Gastrocnemius medialis (tissue), 4 donors: ENCODE results near the gene UTF1. TPM values are rescaled to one million over a fixed set of nuclear protein-coding genes. Genes with fewer than 3 reads are reported as not detected.

Experiments
- ATAC-seq, 2 donors: fragments of 150-250 bp; one replicate each; pipeline ENCODE4 v1.9.1; 2016
- DNase-seq, 2 donors: peaks; one replicate each; pipeline ENCODE4 v3.0.0-alpha.2; 2019
- H3K27ac ChIP-seq, 4 donors: fragments of 200-600 bp; sonication (generic); 1 replicate in 1 of 4; 2 replicates in 3 of 4; pipeline ENCODE4 v1.5.1; 2016 to 2018; ENCODE audit warnings: mild to moderate bottlenecking in 2 of 4, moderate library complexity in 1 of 4
- H3K27me3 ChIP-seq, 3 donors: fragments of 200-600 bp; sonication (generic) in 2 of 3; 1 replicate in 1 of 3; 2 replicates in 2 of 3; pipeline versions ENCODE4 v1.5.1 to v1.6.0; 2016 to 2019; ENCODE audit warnings: mild to moderate bottlenecking in 1 of 3, moderate library complexity in 1 of 3
- H3K36me3 ChIP-seq, 2 donors: fragments of 200-600 bp; sonication (generic) in 1 of 2; one replicate each; pipeline ENCODE4 v1.5.1; 2017 to 2018
- H3K4me1 ChIP-seq, 2 donors: fragments of 200-600 bp; sonication (generic) in 1 of 2; one replicate each; pipeline ENCODE4 v1.5.1; 2016 to 2017; ENCODE audit warnings: mild to moderate bottlenecking in 2 of 2
- H3K4me3 ChIP-seq, 4 donors: fragments of 200-600 bp; sonication (generic) in 3 of 4; 1 replicate in 1 of 4; 2 replicates in 3 of 4; pipeline ENCODE4 v1.5.1; 2016 to 2019; ENCODE audit warnings: mild to moderate bottlenecking in 2 of 4
- H3K9me3 ChIP-seq, 3 donors: fragments of 200-600 bp; sonication (generic) in 2 of 3; 1 replicate in 1 of 3; 2 replicates in 2 of 3; pipeline ENCODE4 v1.5.1; 2016 to 2019
- POLR2A ChIP-seq, 2 donors: fragments of 450-650 bp; IDR thresholded peaks; one replicate each; pipeline ENCODE4 v1.6.1; 2017; ENCODE audit warnings: antibody characterized with exemption in 2 of 2, mild to moderate bottlenecking in 2 of 2, moderate library complexity in 2 of 2
- in situ Hi-C, 4 donors: fragments of 200-750 bp; cut with MboI; loops; one replicate each; pipeline versions ENCODE4 v1.15.0 to v1.8.0; 2017; ENCODE audit warnings: low sequenced_read_pairs in 4 of 4
- intact Hi-C: fragments of 100-400 bp; cut with DNase I; formaldehyde crosslinking; loops from one replicate; pipeline ENCODE4 v1.15.1; 2023; ENCODE audit warnings: low total_unique reads
- total RNA-seq, 4 donors: library from RNA; depleted of rRNA; stranded (reverse); fragments of >200 nt; gene quantifications; one replicate each; pipeline versions ENCODE4 v1.1.0 to v1.2.3, GENCODE V29; 2016
- TF ChIP-seq, protein P1 (sequence below), 5 experiments: fragments of 450-650 bp in 3 of 5; fragments of 200-600 bp in 2 of 5; sonication (generic) in 2 of 5; IDR thresholded peaks in 4 of 5; conservative IDR thresholded peaks in 1 of 5; 1 replicate in 4 of 5; 2 replicates in 1 of 5; pipeline ENCODE4 v1.5.1; 2016 to 2019; ENCODE audit warnings: antibody characterized with exemption in 5 of 5, mild to moderate bottlenecking in 3 of 5, moderate library complexity in 3 of 5

The UTF1 gene
- total RNA-seq, 4 donors from 2014 or later = not detected

DNA sequence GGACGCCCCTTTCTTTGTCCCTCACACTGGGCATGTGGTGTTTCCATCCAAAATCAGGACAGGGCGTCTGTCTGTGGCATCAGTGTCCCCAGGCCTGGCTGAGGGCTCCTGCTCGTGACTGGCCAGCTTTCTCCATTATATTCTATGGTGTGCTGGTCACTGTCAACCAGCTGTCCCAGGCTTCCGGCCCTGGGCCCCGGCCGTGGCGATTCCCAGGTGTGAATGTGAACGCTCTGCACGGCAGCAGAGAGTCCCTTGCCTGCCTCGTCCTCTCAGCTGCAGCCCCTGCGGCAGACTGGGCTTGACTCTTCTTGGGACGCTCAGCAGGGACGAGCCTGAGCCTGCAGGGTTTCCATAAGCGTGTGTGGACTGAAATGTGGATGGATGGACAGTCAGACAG, 5.9 kb upstream of the UTF1 start:
- peaks cover 33 to 64% (median 39%) of the 10 kb centered on the region in 3 donors for H3K27me3 ChIP-seq

DNA sequence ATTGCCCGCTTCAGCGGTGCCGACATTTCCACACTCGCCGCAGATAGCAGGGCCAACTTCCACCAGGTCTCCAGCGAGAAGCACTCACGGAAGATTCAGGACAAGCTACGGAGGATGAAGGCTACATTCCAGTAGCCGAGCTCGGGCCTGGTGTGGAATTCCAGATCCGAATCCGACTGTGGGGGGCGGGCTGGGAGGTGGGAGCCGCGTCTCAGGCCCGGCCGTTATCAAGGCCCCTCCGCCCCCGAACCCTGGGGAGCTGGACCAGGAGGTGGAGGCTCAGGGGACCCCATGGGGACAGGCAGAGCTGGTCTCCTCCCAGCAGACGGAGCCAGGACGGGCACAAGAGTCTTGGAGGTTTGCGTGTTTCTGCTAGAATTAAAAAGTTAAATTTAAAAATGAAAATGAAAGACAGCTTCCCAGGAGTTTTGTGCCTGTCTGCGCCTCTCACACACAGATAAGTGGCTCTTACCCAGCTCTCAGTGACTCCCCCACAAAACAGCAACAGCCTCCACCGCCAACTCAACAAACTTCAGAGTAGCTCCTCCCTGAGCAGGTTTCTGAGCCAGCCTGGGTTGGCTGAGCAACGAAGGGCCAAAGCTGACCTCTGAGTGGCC, 5.2 kb upstream of the UTF1 start:
- H3K4me3 ChIP-seq = no peak overlapping the region
- TF ChIP-seq, protein P1, sequence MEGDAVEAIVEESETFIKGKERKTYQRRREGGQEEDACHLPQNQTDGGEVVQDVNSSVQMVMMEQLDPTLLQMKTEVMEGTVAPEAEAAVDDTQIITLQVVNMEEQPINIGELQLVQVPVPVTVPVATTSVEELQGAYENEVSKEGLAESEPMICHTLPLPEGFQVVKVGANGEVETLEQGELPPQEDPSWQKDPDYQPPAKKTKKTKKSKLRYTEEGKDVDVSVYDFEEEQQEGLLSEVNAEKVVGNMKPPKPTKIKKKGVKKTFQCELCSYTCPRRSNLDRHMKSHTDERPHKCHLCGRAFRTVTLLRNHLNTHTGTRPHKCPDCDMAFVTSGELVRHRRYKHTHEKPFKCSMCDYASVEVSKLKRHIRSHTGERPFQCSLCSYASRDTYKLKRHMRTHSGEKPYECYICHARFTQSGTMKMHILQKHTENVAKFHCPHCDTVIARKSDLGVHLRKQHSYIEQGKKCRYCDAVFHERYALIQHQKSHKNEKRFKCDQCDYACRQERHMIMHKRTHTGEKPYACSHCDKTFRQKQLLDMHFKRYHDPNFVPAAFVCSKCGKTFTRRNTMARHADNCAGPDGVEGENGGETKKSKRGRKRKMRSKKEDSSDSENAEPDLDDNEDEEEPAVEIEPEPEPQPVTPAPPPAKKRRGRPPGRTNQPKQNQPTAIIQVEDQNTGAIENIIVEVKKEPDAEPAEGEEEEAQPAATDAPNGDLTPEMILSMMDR (IDR thresholded peaks at IDR 0.05 in 4 of 5, conservative IDR thresholded peaks at IDR 0.05 in 1 of 5) = no peak
- TF ChIP-seq POLR2A (IDR thresholded peaks at IDR 0.05) = no peak

More for the DNA sequence above, 5.9 kb upstream of the UTF1 start:
- H3K4me1 ChIP-seq = no peaks in the 10 kb centered on the region
- intact Hi-C loops (no loop called here), in situ Hi-C loops (no loop called here)
- no peaks in the 10 kb centered on the region for H3K36me3 ChIP-seq
- ATAC-seq = no peak
- no peak overlapping the region for H3K27ac ChIP-seq
- H3K4me3 ChIP-seq = no peak overlapping the region
- no peak for DNase-seq
- H3K9me3 ChIP-seq = no peaks in the 10 kb centered on the region
- TF ChIP-seq, protein P1 (IDR thresholded peaks at IDR 0.05 in 4 of 5, conservative IDR thresholded peaks at IDR 0.05 in 1 of 5) = no peak
- no peak for TF ChIP-seq POLR2A (IDR thresholded peaks at IDR 0.05)

DNA sequence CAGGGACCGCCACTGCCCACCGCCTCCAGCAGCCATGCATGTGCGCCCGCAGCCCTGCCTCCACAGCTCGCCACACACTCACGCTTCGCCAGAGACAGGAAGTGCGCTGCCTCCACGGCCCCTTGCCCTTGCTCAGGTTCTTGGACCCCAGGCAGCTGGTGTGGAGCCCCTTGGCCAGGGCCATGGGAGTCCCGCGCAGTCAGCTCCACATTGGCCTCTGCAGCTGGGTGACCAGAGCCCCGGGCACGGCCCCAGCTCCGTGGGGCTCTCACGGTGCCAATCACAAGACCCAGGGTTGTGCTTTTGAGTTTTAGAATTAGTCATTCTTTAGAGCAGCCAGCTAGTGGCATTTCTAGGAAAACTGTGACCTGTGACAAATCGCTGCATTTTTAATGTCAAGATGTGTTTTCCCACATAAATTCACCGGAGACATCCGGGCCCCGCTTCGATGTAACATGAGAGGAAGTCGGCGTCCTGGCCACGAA, 4.3 kb upstream of the UTF1 start:
- ATAC-seq (no peak), DNase-seq (no peak)
- Histone ChIP-seq H3K36me3 (no peaks in the 10 kb centered on the region), H3K27ac (no peak overlapping the region), H3K9me3 (no peaks in the 10 kb centered on the region), H3K4me1 (no peaks in the 10 kb centered on the region), H3K27me3 (peaks cover 38 to 70% (median 48%) of the 10 kb centered on the region in 3 donors), H3K4me3 (no peak overlapping the region)
- intact Hi-C loops (no loop called here), in situ Hi-C loops (no loop called here)
- TF ChIP-seq POLR2A (IDR thresholded peaks at IDR 0.05) = no peak
- TF ChIP-seq, protein P1 (IDR thresholded peaks at IDR 0.05 in 4 of 5, conservative IDR thresholded peaks at IDR 0.05 in 1 of 5) = no peak

More for the DNA sequence above, 5.2 kb upstream of the UTF1 start:
- in situ Hi-C loops (no loop called here), intact Hi-C loops (no loop called here)
- Histone ChIP-seq H3K36me3 (no peaks in the 10 kb centered on the region), H3K27ac (no peak overlapping the region), H3K9me3 (no peaks in the 10 kb centered on the region), H3K27me3 (peaks cover 38 to 68% (median 47%) of the 10 kb centered on the region in 3 donors), H3K4me1 (no peaks in the 10 kb centered on the region)
- no peak for ATAC-seq
- DNase-seq = no peak

DNA sequence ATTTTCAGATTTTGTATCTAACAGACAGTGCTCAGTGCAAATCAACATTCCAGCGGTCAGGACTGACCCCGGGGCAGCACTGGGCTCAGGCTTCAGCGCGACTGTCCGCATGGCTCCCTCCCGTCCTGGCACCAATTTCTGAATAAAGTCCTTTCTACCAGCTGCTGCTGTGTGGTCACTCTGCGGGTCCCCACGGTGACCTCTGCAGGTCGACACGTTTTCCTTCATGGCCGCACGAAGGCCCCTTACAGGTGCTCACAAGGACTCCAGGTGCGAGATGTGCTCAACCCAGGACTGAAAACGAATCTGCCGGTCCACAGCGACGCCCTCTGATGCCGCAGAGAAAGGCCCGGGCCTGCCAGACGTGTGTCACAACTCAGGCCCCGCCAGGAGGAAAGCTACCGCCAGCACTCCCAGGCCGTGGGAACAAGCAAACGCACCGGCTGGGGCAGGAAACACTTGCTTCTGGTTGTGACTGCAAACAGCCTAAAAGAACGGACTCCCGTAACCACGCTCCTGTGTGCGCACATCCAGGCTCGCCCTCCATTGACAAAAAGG, 3.7 kb upstream of the UTF1 start:
- no peaks in the 10 kb centered on the region for H3K36me3 ChIP-seq
- peaks cover 41 to 66% (median 51%) of the 10 kb centered on the region in 3 donors for H3K27me3 ChIP-seq
- H3K4me1 ChIP-seq = no peaks in the 10 kb centered on the region
- no peak overlapping the region for H3K27ac ChIP-seq
- no peaks in the 10 kb centered on the region for H3K9me3 ChIP-seq
- no peak for ATAC-seq
- no peak for TF ChIP-seq POLR2A (IDR thresholded peaks at IDR 0.05)
- in situ Hi-C loops = no loop called here
- H3K4me3 ChIP-seq = no peak overlapping the region
- intact Hi-C loops = no loop called here
- DNase-seq = no peak

DNA sequence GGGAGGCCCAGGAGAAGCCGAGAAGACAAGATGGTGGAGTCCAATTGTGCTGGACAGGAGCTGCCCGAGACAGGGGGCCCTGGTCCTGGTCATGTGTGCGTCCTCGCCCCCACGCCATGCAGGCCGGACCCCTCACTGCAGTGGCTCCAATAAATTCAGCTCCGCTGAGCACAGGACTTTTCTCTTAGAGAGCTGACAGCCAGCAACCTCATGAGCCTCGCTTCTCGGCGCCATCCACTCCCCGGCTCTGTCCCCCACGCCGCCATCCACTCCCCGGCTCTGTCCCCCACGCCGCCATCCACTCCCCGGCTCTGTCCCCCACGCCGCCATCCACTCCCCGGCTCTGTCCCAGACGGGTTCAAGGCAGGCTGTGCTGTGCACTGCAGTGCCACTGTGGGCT, 2.8 kb upstream of the UTF1 start:
- no peak for TF ChIP-seq POLR2A (IDR thresholded peaks at IDR 0.05)
- TF ChIP-seq, protein P1 (IDR thresholded peaks at IDR 0.05 in 4 of 5, conservative IDR thresholded peaks at IDR 0.05 in 1 of 5) = no peak
- H3K36me3 ChIP-seq = no peaks in the 10 kb centered on the region
- peaks cover 48 to 70% (median 60%) of the 10 kb centered on the region in 3 donors for H3K27me3 ChIP-seq
- no peaks in the 10 kb centered on the region for H3K9me3 ChIP-seq
- no peak overlapping the region for H3K4me3 ChIP-seq
- no peaks in the 10 kb centered on the region for H3K4me1 ChIP-seq
- no peak for DNase-seq
- intact Hi-C loops = no loop called here
- no peak overlapping the region for H3K27ac ChIP-seq
- no peak for ATAC-seq
- in situ Hi-C loops = no loop called here
